Stimulated activated naive CD8-positive, alpha-beta T cell treated with anti-CD3 and anti-CD28 coated beads, Interleukin-15, Interleukin-2, amounts not matched to agents 100 ng/mL and 50 ng/mL, for 24 hours (primary cell): ENCODE data around the gene TMEM250.

Source experiments
- H3K27ac Mint-ChIP-seq: one replicate; pipeline ENCODE4 v1.8.0; 2021; ENCODE audit warnings: mild to moderate bottlenecking, mixed read lengths
- H3K27me3 Mint-ChIP-seq: one replicate; pipeline ENCODE4 v1.8.0; 2021; ENCODE audit warnings: mixed read lengths
- H3K36me3 Mint-ChIP-seq: one replicate; pipeline ENCODE4 v1.8.0; 2021; ENCODE audit warnings: low read depth, mixed read lengths
- H3K4me1 Mint-ChIP-seq: one replicate; pipeline ENCODE4 v1.8.0; 2021; ENCODE audit warnings: low read depth, mixed read lengths
- H3K4me3 Mint-ChIP-seq: one replicate; pipeline ENCODE4 v1.8.0; 2021; ENCODE audit warnings: mild to moderate bottlenecking, mixed read lengths
- H3K9me3 Mint-ChIP-seq: one replicate; pipeline ENCODE4 v1.8.0; 2021; ENCODE audit warnings: mixed read lengths

Gene TMEM250

DNA sequence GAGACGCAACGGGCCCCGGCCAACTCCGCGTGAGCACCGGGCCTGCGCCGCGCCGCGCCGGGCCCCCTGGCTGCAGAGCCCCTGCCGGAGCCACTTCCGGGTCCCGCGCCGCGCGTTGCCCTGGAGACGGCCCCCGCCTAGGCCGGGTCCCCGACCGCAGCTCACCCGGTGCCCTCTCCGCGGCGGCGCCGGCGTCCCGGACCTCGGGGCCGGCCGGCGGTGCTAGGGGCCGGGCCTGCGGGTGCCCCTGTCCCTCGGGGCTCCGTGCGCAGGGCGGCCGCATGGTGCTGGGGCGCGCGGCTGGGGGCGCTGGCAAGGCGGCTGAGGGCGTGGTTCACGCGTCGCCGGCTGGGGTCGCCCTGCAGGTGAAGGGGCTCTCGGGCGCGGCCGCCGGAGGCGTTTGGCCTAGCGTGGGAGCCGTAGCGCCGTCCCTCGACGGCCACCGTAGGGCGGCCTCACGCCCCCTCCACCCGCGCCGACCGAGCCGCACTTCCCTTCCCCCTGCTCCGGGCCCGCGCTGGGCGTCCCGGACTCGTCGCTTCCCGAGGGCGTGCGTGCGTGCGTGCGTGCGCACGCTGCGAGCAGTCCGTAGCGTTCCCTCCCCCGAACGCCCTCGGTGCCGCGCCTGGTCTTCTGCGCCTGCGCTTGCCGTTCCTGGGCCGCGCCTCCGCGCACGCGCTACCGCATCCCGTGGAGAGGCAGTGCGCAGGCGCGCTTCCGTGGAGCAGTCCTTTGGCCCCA lies at the start of gene TMEM250:
Gene TMEM250 (minus strand): TSS at position 556 of the 741 bp plus-strand sequence. CDS start 1,975 bp downstream, outside the sequence.
- peaks cover 7% of the 10 kb centered on the region for H3K36me3 Mint-ChIP-seq

GRCh38 chr9:136163248-136163850 lies 44.7 kb upstream of the TMEM250 start:
- no peaks in the 10 kb centered on the region for H3K4me1 Mint-ChIP-seq
- H3K9me3 Mint-ChIP-seq: peaks cover 4% of the 10 kb centered on the region
- H3K36me3 Mint-ChIP-seq: no peaks in the 10 kb centered on the region

More for the DNA sequence above, at the start of gene TMEM250:
- peak within 1 kb of the TSS; percentile 90 for H3K4me3 Mint-ChIP-seq
- no peaks in the 10 kb centered on the region for H3K27me3 Mint-ChIP-seq
- H3K4me1 Mint-ChIP-seq: peaks cover 25% of the 10 kb centered on the region
- H3K9me3 Mint-ChIP-seq: no peaks in the 10 kb centered on the region
- H3K27ac Mint-ChIP-seq: peak within 1 kb of the TSS; percentile 94

GRCh38 chr9:136160995-136161610 lies 42.4 kb upstream of the TMEM250 start:
- Mint-ChIP-seq H3K9me3 (peaks cover 4% of the 10 kb centered on the region), H3K27ac (no peak overlapping the region), H3K36me3 (no peaks in the 10 kb centered on the region), H3K4me3 (no peak overlapping the region), H3K27me3 (peaks cover 8% of the 10 kb centered on the region), H3K4me1 (no peaks in the 10 kb centered on the region)

More at GRCh38 chr9:136163248-136163850, 44.7 kb upstream of the TMEM250 start:
- no peak overlapping the region for H3K27ac Mint-ChIP-seq
- peaks cover 4% of the 10 kb centered on the region for H3K27me3 Mint-ChIP-seq
- no peak overlapping the region for H3K4me3 Mint-ChIP-seq

DNA sequence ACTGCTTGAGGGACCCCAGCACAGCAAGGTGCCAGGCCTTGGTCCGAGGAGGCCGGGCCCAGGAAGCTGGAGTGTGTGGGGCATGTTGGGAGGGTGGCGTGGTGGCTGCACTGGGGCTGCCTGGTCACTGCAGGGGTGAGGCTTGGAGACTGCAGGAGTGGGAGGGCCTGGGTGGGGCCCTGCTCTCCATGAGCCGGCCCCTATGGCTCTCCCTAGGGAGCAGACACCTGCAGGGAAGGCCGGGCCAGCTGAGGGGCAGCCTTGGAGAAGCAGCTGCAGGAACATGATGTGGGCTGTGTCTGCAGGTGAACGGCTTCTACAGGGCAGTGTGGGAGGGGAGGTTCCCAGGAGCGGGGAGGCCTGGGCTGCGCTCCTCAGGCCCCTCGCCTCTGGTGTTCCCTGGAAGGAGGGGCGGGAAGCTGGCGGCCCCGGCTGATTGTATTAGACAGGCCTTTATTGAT lies 41.7 kb upstream of the TMEM250 start:
- peaks cover 8% of the 10 kb centered on the region for H3K27me3 Mint-ChIP-seq
- no peaks in the 10 kb centered on the region for H3K4me1 Mint-ChIP-seq
- no peaks in the 10 kb centered on the region for H3K36me3 Mint-ChIP-seq
- H3K9me3 Mint-ChIP-seq: peaks cover 4% of the 10 kb centered on the region
- H3K27ac Mint-ChIP-seq: no peak overlapping the region
- H3K4me3 Mint-ChIP-seq: no peak overlapping the region

- Mint-ChIP-seq H3K36me3 (no peaks in the 10 kb centered on the region), H3K27ac (no peak overlapping the region), H3K9me3 (peaks cover 4% of the 10 kb centered on the region), H3K27me3 (peaks cover 9% of the 10 kb centered on the region), H3K4me3 (no peak overlapping the region), H3K4me1 (no peaks in the 10 kb centered on the region)
Observed at GRCh38 chr9:136159851-136160250, 41.2 kb upstream of the TMEM250 start.

DNA sequence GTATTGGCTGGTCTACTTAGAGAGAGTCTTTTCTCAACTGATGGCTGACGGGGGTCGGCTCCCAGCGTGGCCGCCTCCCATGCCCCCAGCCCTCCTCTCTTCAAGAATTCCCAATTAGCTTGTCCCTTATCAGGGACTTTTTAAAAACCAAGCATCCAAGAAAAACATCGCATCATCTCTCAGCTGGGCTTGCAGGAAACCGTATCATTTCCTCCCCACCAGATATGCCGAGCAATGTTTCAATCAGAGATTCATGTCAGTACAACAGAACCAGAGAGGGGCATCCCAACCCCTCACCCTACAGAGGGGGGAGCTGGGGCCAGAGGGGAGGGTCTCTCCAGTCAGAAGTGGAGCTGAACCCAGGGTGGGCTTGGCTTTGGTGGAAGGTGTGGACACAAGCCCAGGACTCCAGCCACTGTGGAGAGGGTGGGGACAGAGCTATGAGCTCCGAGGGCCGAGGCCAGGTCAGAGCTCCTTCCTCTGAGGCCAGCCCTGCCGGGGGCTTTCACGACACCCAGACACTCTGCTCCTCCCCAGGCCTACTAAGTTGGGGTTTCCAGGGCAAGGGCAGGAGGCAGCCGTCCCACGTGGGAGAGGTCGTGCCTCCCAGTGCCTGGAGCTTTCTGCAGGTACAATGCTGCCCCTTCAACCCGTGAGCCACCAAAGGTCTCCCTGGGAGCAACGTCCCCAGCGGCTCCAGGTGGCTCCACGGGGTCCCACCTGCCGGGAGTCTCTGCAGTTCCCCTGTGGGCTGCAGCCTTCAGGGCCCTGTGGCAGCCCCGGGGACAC lies 39.0 kb upstream of the TMEM250 start:
- Mint-ChIP-seq H3K4me1 (no peaks in the 10 kb centered on the region), H3K36me3 (no peaks in the 10 kb centered on the region), H3K27me3 (peaks cover 8% of the 10 kb centered on the region), H3K27ac (no peak overlapping the region), H3K4me3 (no peak overlapping the region), H3K9me3 (no peaks in the 10 kb centered on the region)

GRCh38 chr9:136156209-136157120 lies 37.8 kb upstream of the TMEM250 start:
- H3K4me1 Mint-ChIP-seq: no peaks in the 10 kb centered on the region
- no peaks in the 10 kb centered on the region for H3K9me3 Mint-ChIP-seq
- H3K4me3 Mint-ChIP-seq: no peak overlapping the region
- H3K27ac Mint-ChIP-seq: no peak overlapping the region
- peaks cover 8% of the 10 kb centered on the region for H3K27me3 Mint-ChIP-seq
- H3K36me3 Mint-ChIP-seq: no peaks in the 10 kb centered on the region

DNA sequence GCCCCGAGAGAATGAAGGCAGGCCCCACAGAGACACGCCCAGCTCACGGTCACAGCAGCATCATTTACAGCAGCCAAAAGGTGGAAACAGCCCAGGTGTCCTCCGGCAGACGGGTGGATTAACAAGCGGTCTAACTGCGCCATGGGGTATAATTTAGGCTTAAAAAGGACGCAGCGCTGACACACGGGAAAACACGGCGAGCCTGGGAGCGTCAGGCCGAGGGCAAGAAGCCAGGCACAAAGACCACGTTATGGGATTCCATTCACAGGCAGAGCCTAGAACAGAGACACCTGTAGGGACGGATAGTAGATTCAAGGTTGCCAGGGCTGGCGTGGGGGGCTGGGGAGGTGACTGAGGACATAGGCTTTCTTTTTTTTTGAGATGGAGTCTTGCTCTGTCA lies 36.9 kb upstream of the TMEM250 start:
- no peaks in the 10 kb centered on the region for H3K9me3 Mint-ChIP-seq
- peaks cover 8% of the 10 kb centered on the region for H3K27me3 Mint-ChIP-seq
- H3K27ac Mint-ChIP-seq: no peak overlapping the region
- H3K36me3 Mint-ChIP-seq: no peaks in the 10 kb centered on the region
- no peaks in the 10 kb centered on the region for H3K4me1 Mint-ChIP-seq
- no peak overlapping the region for H3K4me3 Mint-ChIP-seq

DNA sequence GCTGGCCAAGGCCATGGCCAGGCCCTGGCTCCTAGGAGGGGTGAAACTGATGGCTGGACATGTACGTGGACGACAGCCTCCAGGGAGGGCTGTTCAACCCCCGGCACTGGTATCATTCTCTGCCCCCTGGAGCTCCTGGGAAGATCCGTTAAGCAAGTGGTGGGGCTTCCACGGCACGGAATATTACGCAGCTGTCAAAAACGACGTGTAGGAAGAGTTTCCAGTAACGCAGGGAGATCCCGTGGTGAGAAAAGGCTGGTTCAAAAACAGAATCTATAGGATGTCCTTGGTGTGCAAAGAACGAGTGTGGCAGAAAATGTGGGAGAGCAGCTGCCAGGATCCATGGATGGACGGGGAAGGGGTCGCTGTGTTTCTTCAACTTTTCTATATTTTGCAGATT lies 36.3 kb upstream of the TMEM250 start:
- Mint-ChIP-seq H3K4me3 (no peak overlapping the region), H3K36me3 (no peaks in the 10 kb centered on the region), H3K27me3 (peaks cover 8% of the 10 kb centered on the region), H3K9me3 (no peaks in the 10 kb centered on the region), H3K27ac (no peak overlapping the region), H3K4me1 (no peaks in the 10 kb centered on the region)

DNA sequence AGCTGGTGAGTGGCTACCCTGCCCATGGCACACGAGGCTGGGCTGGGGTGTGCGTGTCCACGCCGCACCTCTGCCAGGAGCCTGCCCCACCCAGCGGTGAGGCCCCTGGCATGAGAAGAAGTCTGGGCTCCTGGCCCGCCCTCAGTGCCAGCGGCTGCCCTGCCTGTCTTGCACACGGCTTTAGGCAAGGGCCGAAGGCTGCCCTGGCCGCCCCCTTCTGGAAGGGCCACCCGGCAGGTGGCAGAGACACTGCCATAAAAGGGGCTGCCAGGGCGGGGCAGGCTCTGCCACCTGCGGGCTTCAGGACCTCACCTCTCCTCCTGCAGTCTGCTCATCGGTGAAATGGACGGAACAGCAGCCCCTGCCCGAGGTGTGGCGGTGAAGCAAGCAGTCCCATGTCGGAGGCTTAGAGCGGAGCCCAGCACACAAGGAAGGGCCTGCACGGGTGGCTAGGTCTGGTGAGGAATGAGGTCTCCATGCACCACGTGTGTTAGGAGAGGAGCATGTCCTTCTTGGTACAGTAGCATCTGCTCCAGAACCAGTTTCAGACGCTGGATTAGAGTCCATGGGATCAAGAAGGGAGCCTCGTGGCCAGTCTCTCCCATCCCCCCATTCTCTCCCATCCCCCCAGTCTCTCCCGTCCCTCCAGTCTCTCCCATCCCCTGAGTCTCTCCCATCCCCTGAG lies 34.8 kb upstream of the TMEM250 start:
- H3K4me1 Mint-ChIP-seq: no peaks in the 10 kb centered on the region
- H3K9me3 Mint-ChIP-seq: no peaks in the 10 kb centered on the region

GRCh38 chr9:136152931-136153330 lies 34.3 kb upstream of the TMEM250 start:
- no peak overlapping the region for H3K27ac Mint-ChIP-seq
- no peaks in the 10 kb centered on the region for H3K4me1 Mint-ChIP-seq
- no peaks in the 10 kb centered on the region for H3K36me3 Mint-ChIP-seq
- H3K27me3 Mint-ChIP-seq: peaks cover 8% of the 10 kb centered on the region
- H3K4me3 Mint-ChIP-seq: no peak overlapping the region
- H3K9me3 Mint-ChIP-seq: no peaks in the 10 kb centered on the region

More for the DNA sequence above, 34.8 kb upstream of the TMEM250 start:
- Mint-ChIP-seq H3K4me3 (no peak overlapping the region), H3K36me3 (no peaks in the 10 kb centered on the region), H3K27me3 (peaks cover 8% of the 10 kb centered on the region), H3K27ac (no peak overlapping the region)

- Mint-ChIP-seq H3K4me3 (no peak overlapping the region), H3K9me3 (no peaks in the 10 kb centered on the region), H3K36me3 (no peaks in the 10 kb centered on the region), H3K4me1 (no peaks in the 10 kb centered on the region), H3K27ac (no peak overlapping the region), H3K27me3 (peaks cover 7% of the 10 kb centered on the region)
Observed at GRCh38 chr9:136152543-136152866, 33.8 kb upstream of the TMEM250 start.

- no peak overlapping the region for H3K4me3 Mint-ChIP-seq
- no peaks in the 10 kb centered on the region for H3K4me1 Mint-ChIP-seq
- H3K9me3 Mint-ChIP-seq: no peaks in the 10 kb centered on the region
- no peaks in the 10 kb centered on the region for H3K36me3 Mint-ChIP-seq
- H3K27ac Mint-ChIP-seq: no peak overlapping the region
- H3K27me3 Mint-ChIP-seq: peaks cover 5% of the 10 kb centered on the region
Observed at GRCh38 chr9:136151848-136152542, 33.3 kb upstream of the TMEM250 start.
